GM12864 (cell line): ENCODE data around the gene CFDP1.

Experiments
- DNase-seq: peaks from one replicate; pipeline ENCODE4 v3.0.0-alpha.2; 2011; ENCODE audit warnings: low read depth
- H3K4me3 ChIP-seq: 2 replicates; pipeline ENCODE4 v1.5.1; 2011; ENCODE audit warnings: mild to moderate bottlenecking, low read depth, low read length, control low read depth
- TF ChIP-seq, protein P1 (sequence below): IDR thresholded peaks from 2 replicates; pipeline ENCODE4 v1.5.1; 2011; ENCODE audit warnings: low read depth, mild to moderate bottlenecking, moderate library complexity, low read length, control low read depth, inconsistent platforms; ENCODE audit errors: missing control alignments

CFDP1 gene

DNA sequence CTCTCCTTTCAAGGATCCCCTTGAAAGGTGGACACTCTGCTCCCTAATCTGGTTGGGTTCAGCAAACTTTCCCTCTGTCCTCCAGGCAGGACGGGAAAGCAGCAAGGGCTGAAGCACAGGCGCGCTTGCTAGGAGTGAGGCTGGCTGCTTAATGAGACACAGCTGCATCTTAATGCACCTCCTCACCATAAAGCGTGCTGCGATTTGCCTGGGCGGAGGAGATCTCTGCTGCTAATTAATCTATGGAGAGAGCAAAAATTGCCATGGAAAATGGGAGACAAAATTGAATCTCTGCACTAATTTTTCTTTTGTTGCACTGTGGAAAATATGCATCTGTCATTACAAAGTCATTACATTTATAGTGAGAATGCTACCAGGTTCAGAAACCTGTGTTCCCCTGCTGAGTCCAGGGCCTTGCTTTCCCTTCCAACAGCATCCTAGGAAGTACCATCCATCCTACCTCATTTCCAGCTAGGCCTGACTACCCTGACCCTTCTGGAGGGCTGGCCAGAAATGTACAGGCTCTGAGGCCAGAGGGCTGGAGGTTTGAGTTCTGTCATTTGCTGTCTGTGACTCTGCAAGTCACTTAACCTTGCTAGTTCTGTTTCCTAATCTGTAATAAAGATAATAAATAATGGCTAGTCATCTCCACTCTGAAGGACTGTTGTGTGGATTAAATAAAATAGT lies 138.4 kb downstream of the CFDP1 start:
- TF ChIP-seq, protein P1, sequence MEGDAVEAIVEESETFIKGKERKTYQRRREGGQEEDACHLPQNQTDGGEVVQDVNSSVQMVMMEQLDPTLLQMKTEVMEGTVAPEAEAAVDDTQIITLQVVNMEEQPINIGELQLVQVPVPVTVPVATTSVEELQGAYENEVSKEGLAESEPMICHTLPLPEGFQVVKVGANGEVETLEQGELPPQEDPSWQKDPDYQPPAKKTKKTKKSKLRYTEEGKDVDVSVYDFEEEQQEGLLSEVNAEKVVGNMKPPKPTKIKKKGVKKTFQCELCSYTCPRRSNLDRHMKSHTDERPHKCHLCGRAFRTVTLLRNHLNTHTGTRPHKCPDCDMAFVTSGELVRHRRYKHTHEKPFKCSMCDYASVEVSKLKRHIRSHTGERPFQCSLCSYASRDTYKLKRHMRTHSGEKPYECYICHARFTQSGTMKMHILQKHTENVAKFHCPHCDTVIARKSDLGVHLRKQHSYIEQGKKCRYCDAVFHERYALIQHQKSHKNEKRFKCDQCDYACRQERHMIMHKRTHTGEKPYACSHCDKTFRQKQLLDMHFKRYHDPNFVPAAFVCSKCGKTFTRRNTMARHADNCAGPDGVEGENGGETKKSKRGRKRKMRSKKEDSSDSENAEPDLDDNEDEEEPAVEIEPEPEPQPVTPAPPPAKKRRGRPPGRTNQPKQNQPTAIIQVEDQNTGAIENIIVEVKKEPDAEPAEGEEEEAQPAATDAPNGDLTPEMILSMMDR = no peak

DNA sequence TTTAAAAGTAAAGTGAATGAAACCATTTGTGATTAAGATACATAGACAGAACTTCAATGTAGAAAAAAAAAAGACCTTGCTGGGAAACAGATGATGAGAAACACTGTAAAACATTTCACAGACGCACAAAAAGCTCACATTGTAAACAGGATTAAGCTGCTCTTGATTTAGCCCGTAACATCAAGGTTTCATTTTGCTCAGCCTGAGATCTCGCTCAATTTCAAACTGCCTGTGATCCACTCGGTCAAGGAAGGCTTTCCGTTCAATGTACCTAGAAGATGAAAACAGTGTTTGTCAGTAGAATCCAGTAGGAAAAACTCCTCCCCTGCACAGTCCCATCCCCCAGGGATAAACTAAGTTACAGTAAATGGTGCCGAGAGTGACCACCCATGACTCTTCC lies 139.5 kb downstream of the CFDP1 start:
- TF ChIP-seq, protein P1 = no peak
- no peak overlapping the region for H3K4me3 ChIP-seq
- no peak for DNase-seq

More for the DNA sequence above, 138.4 kb downstream of the CFDP1 start:
- no peak for DNase-seq
- H3K4me3 ChIP-seq = no peak overlapping the region

DNA sequence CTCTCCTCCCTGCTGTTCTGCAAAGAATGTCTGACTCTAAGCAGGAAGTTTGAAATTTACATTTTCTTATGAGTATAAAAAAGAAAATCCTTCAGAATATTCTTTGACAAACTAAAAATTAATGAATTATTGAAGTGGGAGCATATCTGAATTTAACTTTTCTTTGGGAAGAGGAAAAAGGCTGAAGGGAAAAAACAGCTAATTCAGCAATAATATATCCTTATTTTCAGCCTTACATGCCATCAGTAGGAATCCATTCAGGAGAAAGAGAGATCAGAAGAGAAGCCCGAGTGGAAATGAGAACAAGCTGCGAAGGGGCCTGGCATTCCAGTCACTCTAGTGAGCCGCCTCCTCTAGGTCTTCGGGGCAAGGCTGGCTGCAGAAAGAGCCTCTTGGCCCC lies 140.1 kb downstream of the CFDP1 start:
- TF ChIP-seq, protein P1 = no peak
- DNase-seq = no peak
- H3K4me3 ChIP-seq = no peak overlapping the region

DNA sequence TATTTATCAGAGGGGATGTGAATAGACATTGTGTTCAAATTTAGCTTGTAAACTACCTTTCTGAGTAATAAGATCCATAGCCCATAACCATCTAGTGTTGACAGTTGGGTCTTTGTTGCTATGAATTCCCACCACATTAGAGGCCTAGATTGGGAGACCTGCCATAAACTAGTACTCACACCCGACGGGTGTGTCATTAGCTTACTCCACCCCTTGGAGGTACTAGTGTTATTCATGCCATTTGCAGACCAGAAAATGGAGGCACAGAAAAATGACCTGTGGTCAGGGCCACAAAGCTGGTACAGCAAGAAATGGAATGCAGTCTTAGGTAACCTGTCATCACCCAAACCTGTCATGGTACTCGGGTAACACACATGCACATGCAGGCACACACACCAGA lies 140.6 kb downstream of the CFDP1 start:
- TF ChIP-seq, protein P1 = no peak
- no peak for DNase-seq
- no peak overlapping the region for H3K4me3 ChIP-seq

DNA sequence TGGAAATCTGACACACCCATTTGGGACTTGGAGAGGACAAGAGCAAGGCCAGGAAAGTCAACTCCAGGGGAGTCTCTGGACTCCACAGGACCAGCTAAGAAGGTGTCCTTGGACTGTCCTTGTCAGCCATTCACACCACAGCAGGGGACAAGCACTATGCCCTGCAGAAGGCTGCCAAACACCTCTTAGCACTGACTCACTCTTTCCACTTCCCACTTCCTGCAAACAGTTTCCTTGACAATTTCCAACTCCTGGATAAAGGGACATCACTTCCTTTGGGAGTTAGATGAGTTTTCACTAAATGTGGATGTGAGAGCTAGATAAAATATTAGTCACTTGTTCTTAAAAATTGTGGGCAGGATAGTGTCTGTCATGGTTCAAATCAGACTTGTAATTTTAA lies 144.1 kb downstream of the CFDP1 start:
- TF ChIP-seq, protein P1 = no peak
- DNase-seq = no peak
- no peak overlapping the region for H3K4me3 ChIP-seq

DNA sequence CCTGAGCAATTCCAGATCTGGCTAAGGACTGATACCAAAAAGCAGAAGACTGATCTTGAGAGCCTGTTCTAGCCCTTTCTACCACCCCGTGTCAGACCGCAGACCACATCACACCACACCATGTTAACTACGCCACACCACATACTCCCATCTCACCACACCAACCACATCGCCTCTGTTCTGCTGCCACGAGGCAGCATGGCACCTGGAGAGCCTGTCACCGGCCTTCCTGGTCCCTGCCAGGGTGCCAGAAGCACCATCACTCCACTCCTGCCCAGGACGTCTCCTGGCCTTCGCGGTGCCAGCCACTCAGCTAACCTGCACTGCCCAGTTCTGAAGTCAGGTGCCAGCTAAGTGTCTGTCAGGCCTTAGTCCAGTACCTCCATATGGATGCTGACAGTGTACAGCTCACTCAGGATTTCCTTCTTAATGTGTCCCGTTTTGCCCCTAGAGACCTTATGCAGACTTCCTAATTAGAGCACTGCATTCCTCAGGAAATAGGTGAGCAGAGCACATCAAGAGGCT lies 144.6 kb downstream of the CFDP1 start:
- DNase-seq = no peak
- TF ChIP-seq, protein P1 = no peak
- no peak overlapping the region for H3K4me3 ChIP-seq

DNA sequence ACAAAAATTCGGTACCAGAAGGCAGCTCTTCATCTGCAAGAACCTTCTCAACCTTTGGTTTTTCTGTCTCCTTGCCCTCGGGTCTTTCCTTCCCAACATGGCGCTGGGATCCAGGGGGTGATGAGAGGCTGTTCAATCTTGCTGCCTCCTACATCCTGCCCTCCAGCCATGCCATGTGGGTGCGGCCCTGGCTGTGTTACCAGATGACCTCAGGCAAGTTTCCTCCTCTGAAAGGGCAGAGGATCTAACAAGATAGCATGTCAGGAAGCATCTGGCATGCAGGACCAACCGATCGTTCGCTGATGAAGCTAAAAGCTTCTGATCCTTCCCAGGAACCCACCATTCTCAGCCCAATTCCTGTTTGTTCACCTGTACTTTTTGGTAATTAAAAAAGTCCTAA lies 145.1 kb downstream of the CFDP1 start:
- H3K4me3 ChIP-seq = no peak overlapping the region
- DNase-seq = no peak
- TF ChIP-seq, protein P1 = no peak
